OCI-LY1 (cell line): ENCODE results near the gene MAP2K6.

ENCODE experiments used
- H2AFZ ChIP-seq: fragments of 200-600 bp; sonication (generic), shearing (Covaris generic); 2 replicates; pipeline ENCODE4 v1.6.0; 2014; ENCODE audit warnings: antibody characterized with exemption, mild to moderate bottlenecking, low read length
- H3F3A ChIP-seq: fragments of 200-600 bp; sonication (generic), shearing (Covaris generic); 2 replicates; pipeline ENCODE4 v1.6.0; 2014; ENCODE audit warnings: mild to moderate bottlenecking, antibody characterized with exemption, low read length, moderate library complexity; ENCODE audit not compliant: insufficient read depth
- H3K27ac ChIP-seq: fragments of 200-600 bp; sonication (generic); 2 replicates; pipeline ENCODE4 v1.5.1; 2014; ENCODE audit warnings: low read length, mixed run types, mild to moderate bottlenecking, low read depth; ENCODE audit not compliant: poor library complexity, severe bottlenecking
- H3K27me3 ChIP-seq: fragments of 200-600 bp; sonication (generic); 2 replicates; pipeline ENCODE4 v1.6.0; 2014; ENCODE audit warnings: antibody characterized with exemption, mild to moderate bottlenecking, low read length, moderate library complexity; ENCODE audit not compliant: insufficient read depth
- H3K36me3 ChIP-seq: fragments of 200-600 bp; sonication (generic); 2 replicates; pipeline ENCODE4 v1.6.1; 2014; ENCODE audit warnings: mild to moderate bottlenecking, antibody characterized with exemption, low read length, moderate library complexity, mixed read lengths; ENCODE audit not compliant: insufficient read depth
- H3K4me1 ChIP-seq: fragments of 200-600 bp; sonication (generic); 2 replicates; pipeline ENCODE4 v1.5.1; 2014; ENCODE audit warnings: mild to moderate bottlenecking, low read length, moderate library complexity; ENCODE audit not compliant: insufficient read depth, severe bottlenecking
- H3K4me2 ChIP-seq: fragments of 200-600 bp; sonication (generic), shearing (Covaris generic); 2 replicates; pipeline ENCODE4 v1.6.1; 2014; ENCODE audit warnings: low read length
- H3K4me3 ChIP-seq: fragments of 200-600 bp; sonication (generic); 2 replicates; pipeline ENCODE4 v1.5.1; 2014; ENCODE audit warnings: low read length, low read depth, mild to moderate bottlenecking, mixed read lengths; ENCODE audit not compliant: poor library complexity, severe bottlenecking
- H3K79me2 ChIP-seq: fragments of 200-600 bp; shearing (Covaris generic); 2 replicates; pipeline ENCODE4 v1.6.1; 2016; ENCODE audit warnings: mixed run types, low read length, mixed read lengths; ENCODE audit not compliant: insufficient read depth
- H3K9ac ChIP-seq: fragments of 200-600 bp; sonication (generic), shearing (Covaris generic); 2 replicates; pipeline ENCODE4 v1.6.1; 2014; ENCODE audit warnings: mild to moderate bottlenecking, low read length, mixed read lengths
- H3K9me2 ChIP-seq: fragments of 200-600 bp; sonication (generic), shearing (Covaris generic); 2 replicates; pipeline ENCODE4 v1.6.1; 2014; ENCODE audit warnings: low read depth, mild to moderate bottlenecking, low read length, mixed read lengths
- H3K9me3 ChIP-seq: fragments of 200-600 bp; shearing (Covaris generic); 2 replicates; pipeline ENCODE4 v1.6.1; 2014; ENCODE audit warnings: low read length, mixed read lengths
- H4K20me1 ChIP-seq: fragments of 200-600 bp; sonication (generic), shearing (Covaris generic); 2 replicates; pipeline ENCODE4 v1.6.0; 2016; ENCODE audit warnings: mild to moderate bottlenecking, low read length; ENCODE audit not compliant: insufficient read depth
- EZH2 ChIP-seq: fragments of 200-600 bp; sonication (generic), shearing (Covaris generic); IDR thresholded peaks from 2 replicates; pipeline ENCODE4 v1.8.0; 2017; ENCODE audit warnings: borderline replicate concordance, mixed run types, mild to moderate bottlenecking, antibody characterized with exemption, low read length, moderate library complexity, mixed read lengths
- TF ChIP-seq, protein P1 (sequence below): fragments of 200-600 bp; sonication (generic), shearing (Covaris generic); IDR thresholded peaks from 2 replicates; pipeline ENCODE4 v1.5.1; 2017; ENCODE audit warnings: mild to moderate bottlenecking, antibody characterized with exemption, low read length, moderate library complexity, mixed read lengths

MAP2K6 gene

GRCh38 chr17:69593351-69593715, 178.8 kb downstream of the MAP2K6 start:
- Histone ChIP-seq H3K79me2 (peaks cover 3% of the 10 kb centered on the region; the same call in 1 of the 2 replicates), H4K20me1 (no peaks in the 10 kb centered on the region), H3F3A (no peaks in the 10 kb centered on the region), H3K27ac (no peak overlapping the region), H3K4me3 (no peak overlapping the region), H3K9me2 (no peaks in the 10 kb centered on the region), H3K4me2 (no peak overlapping the region), H3K4me1 (peaks cover 28% of the 10 kb centered on the region), H2AFZ (no peak overlapping the region), H3K27me3 (no peaks in the 10 kb centered on the region), H3K36me3 (no peaks in the 10 kb centered on the region; the same call in 1 of the 2 replicates), H3K9me3 (no peaks in the 10 kb centered on the region), H3K9ac (no peak overlapping the region)
- TF ChIP-seq, protein P1, sequence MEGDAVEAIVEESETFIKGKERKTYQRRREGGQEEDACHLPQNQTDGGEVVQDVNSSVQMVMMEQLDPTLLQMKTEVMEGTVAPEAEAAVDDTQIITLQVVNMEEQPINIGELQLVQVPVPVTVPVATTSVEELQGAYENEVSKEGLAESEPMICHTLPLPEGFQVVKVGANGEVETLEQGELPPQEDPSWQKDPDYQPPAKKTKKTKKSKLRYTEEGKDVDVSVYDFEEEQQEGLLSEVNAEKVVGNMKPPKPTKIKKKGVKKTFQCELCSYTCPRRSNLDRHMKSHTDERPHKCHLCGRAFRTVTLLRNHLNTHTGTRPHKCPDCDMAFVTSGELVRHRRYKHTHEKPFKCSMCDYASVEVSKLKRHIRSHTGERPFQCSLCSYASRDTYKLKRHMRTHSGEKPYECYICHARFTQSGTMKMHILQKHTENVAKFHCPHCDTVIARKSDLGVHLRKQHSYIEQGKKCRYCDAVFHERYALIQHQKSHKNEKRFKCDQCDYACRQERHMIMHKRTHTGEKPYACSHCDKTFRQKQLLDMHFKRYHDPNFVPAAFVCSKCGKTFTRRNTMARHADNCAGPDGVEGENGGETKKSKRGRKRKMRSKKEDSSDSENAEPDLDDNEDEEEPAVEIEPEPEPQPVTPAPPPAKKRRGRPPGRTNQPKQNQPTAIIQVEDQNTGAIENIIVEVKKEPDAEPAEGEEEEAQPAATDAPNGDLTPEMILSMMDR: no peak
- TF ChIP-seq EZH2: no peak

- Histone ChIP-seq H3K9me2 (no peaks in the 10 kb centered on the region), H3K79me2 (peaks cover 3% of the 10 kb centered on the region; the same call in 1 of the 2 replicates), H3K4me3 (no peak overlapping the region), H3F3A (no peaks in the 10 kb centered on the region), H4K20me1 (no peaks in the 10 kb centered on the region), H3K4me2 (no peak overlapping the region), H3K27ac (no peak overlapping the region), H3K27me3 (no peaks in the 10 kb centered on the region), H3K4me1 (peaks cover 25% of the 10 kb centered on the region), H3K9ac (no peak overlapping the region), H2AFZ (no peak overlapping the region), H3K36me3 (no peaks in the 10 kb centered on the region; the same call in 1 of the 2 replicates), H3K9me3 (no peaks in the 10 kb centered on the region)
- TF ChIP-seq EZH2: no peak
- TF ChIP-seq, protein P1: no peak
Observed at GRCh38 chr17:69593716-69594115, 179.2 kb downstream of the MAP2K6 start.

DNA sequence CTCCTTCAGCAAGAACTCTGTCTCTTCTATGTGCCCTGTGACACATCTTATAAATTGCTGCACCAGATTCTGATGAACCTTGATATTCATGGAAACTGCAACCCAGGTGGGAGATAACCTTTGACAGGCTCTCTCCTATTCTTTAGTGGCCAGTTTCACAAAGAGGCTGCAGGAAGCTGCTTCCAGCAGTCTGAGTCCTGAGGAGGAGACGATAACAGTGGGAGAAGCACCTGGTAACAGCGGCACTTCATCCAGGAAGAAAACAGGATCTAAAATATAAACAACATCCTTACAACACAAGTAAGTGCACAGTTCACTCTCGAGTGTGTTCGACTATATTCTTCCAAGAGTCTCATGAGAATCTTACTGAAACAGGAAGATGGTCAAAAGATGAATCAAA, 180.1 kb downstream of the MAP2K6 start:
- Histone ChIP-seq H3K4me2 (no peak overlapping the region), H3K36me3 (no peaks in the 10 kb centered on the region; the same call in 1 of the 2 replicates), H3F3A (no peaks in the 10 kb centered on the region), H2AFZ (no peak overlapping the region), H3K4me1 (peaks cover 15% of the 10 kb centered on the region), H4K20me1 (no peaks in the 10 kb centered on the region), H3K9ac (no peak overlapping the region), H3K9me3 (no peaks in the 10 kb centered on the region), H3K79me2 (peaks cover 3% of the 10 kb centered on the region; the same call in 1 of the 2 replicates), H3K4me3 (no peak overlapping the region), H3K9me2 (no peaks in the 10 kb centered on the region), H3K27ac (no peak overlapping the region), H3K27me3 (no peaks in the 10 kb centered on the region)
- TF ChIP-seq EZH2: no peak
- TF ChIP-seq, protein P1: no peak
